GM21367 (cell line): ENCODE results near the gene PAPPA2.

Experiments used
- ATAC-seq: cut with Tn5 transposase; IDR thresholded peaks from one replicate; pipeline ENCODE4 v1.9.1; 2021; ENCODE audit not compliant: unreplicated experiment

The PAPPA2 gene

GRCh38 chr1:176485083-176485482, 22.1 kb downstream of the PAPPA2 start:
- no peak for ATAC-seq

GRCh38 chr1:176494436-176494835, 31.5 kb downstream of the PAPPA2 start:
- no peak for ATAC-seq

GRCh38 chr1:176499671-176500070, 36.7 kb downstream of the PAPPA2 start:
- ATAC-seq: no peak

GRCh38 chr1:176501599-176501998, 38.6 kb downstream of the PAPPA2 start:
- ATAC-seq: no peak

GRCh38 chr1:176504848-176505553, 42.0 kb downstream of the PAPPA2 start:
- no peak for ATAC-seq

- ATAC-seq: no peak
These were observed 50.0 kb downstream of the PAPPA2 start for GRCh38 chr1:176512966-176513365.

GRCh38 chr1:176515310-176515709, 52.3 kb downstream of the PAPPA2 start:
- ATAC-seq: no peak

GRCh38 chr1:176517484-176517883, 54.5 kb downstream of the PAPPA2 start:
- ATAC-seq: no peak

- ATAC-seq: no peak
These were observed 58.2 kb downstream of the PAPPA2 start for GRCh38 chr1:176521211-176521610.

GRCh38 chr1:176522310-176522845, 59.4 kb downstream of the PAPPA2 start:
- ATAC-seq: no peak

- ATAC-seq: no peak
These were observed 66.6 kb downstream of the PAPPA2 start for GRCh38 chr1:176529395-176530090.

GRCh38 chr1:176531036-176531435, 68.1 kb downstream of the PAPPA2 start:
- ATAC-seq: no peak

- no peak for ATAC-seq
These were observed 69.2 kb downstream of the PAPPA2 start for GRCh38 chr1:176531921-176532897.

GRCh38 chr1:176533020-176533419, 70.0 kb downstream of the PAPPA2 start:
- no peak for ATAC-seq

GRCh38 chr1:176536588-176536987, 73.6 kb downstream of the PAPPA2 start:
- ATAC-seq: no peak

GRCh38 chr1:176539018-176539417, 76.0 kb downstream of the PAPPA2 start:
- ATAC-seq: no peak

GRCh38 chr1:176540428-176540827, 77.5 kb downstream of the PAPPA2 start:
- no peak for ATAC-seq

- no peak for ATAC-seq
These were observed 78.7 kb downstream of the PAPPA2 start for GRCh38 chr1:176541663-176542062.

- ATAC-seq: no peak
These were observed 79.4 kb downstream of the PAPPA2 start for GRCh38 chr1:176542352-176542751.

- no peak for ATAC-seq
These were observed 80.6 kb downstream of the PAPPA2 start for GRCh38 chr1:176543360-176544129.
